Measurements from ENCODE around the gene SAT2.

DNA sequence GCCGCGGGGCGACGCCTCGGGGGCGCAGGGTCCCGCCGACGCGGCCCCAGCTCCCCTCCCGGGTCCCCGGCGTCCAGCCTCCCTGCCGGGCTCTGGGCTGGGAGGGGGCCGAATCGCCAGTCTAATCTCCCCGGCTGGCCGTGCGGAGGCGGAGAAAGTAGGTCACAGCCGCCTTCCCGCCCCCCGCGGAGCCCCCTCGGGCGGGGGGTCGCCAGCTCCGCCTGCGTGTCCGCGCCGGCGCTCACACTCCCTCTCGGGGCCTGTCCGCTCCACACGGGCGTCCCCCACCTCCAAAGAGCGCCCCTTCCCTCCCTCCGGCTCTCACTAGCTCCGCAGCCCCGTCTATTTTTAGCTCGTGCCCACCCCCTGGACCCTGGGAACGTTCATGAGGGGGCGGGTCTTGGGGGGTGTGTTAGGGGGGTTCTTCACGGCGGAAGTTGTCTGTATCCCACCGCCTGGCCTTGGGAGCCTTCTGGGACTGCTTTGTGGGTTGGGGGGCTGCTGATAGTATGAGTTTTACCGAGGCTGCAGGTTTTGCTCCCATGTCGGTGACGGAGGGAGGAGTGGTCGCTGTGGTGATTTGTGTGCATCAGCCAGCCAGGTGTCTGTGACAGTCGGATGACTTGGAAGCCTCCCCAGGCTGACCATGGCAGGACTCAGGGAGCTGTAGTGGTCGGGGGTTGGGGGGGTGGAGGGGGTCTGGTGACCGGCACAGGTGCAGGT lies 24.2 kb upstream of the SAT2 start:
- TF ChIP-seq, protein P1, sequence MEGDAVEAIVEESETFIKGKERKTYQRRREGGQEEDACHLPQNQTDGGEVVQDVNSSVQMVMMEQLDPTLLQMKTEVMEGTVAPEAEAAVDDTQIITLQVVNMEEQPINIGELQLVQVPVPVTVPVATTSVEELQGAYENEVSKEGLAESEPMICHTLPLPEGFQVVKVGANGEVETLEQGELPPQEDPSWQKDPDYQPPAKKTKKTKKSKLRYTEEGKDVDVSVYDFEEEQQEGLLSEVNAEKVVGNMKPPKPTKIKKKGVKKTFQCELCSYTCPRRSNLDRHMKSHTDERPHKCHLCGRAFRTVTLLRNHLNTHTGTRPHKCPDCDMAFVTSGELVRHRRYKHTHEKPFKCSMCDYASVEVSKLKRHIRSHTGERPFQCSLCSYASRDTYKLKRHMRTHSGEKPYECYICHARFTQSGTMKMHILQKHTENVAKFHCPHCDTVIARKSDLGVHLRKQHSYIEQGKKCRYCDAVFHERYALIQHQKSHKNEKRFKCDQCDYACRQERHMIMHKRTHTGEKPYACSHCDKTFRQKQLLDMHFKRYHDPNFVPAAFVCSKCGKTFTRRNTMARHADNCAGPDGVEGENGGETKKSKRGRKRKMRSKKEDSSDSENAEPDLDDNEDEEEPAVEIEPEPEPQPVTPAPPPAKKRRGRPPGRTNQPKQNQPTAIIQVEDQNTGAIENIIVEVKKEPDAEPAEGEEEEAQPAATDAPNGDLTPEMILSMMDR (conservative IDR thresholded peaks at IDR 0.05) = no peak
- no peak for TF ChIP-seq EZH2 (IDR thresholded peaks at IDR 0.05; ENCODE audit: low read depth)

All from PC-9 (cell line).